ENCODE data around the gene PROX2. TPM values are rescaled to one million over a fixed set of nuclear protein-coding genes. Genes with fewer than 3 reads are reported as not detected.

PROX2 gene
- total RNA-seq, 1 donor from 2014 or later: 0.08 TPM

DNA sequence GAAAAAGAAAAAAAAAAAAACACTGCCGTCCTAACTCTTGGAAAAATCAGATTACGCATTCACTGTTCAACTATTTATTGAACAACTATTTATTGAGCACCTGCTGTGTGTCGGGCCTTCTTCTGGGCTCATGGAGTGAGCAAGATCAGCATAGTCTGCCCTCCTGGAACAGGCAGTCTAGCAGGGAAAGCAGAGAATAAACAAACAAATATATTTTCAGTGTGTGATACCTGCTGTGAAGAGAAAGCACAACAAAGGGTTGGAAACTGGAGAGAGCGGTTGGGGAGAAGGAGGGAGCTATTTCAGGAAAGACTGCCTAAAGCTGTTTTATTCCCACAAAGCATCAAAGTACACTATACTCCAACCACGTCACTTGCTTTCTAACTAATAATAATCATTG is 10.8 kb downstream of the PROX2 start:
- DNase-seq (ENCODE audit: low spot score): no peak
- no peak overlapping the region for H3K27ac Mint-ChIP-seq (ENCODE audit: unreplicated experiment)

DNA sequence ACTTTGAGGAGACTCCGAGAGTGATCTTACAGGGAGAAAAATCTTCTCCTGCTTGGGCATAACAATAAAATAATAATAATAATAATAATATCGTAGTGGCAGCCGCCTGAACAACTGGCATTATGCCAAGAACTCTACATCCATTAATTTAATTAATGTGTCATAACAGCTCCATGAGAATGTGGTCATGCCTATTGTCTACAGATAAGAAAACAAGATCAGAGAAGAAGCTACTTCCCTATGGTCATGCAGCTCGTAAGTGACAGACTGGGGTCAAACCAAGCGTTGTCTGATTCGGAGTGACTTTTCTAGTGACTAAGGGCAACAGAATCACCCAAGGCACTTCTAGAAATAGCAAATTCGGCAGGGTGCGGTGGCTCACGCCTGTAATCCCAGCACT is 11.7 kb downstream of the PROX2 start:
- no peak for DNase-seq (ENCODE audit: low spot score)
- peaks cover 11% of the 10 kb centered on the region for H3K4me1 Mint-ChIP-seq (ENCODE audit: unreplicated experiment)
- peaks cover 3% of the 10 kb centered on the region for H3K27me3 Mint-ChIP-seq (ENCODE audit: unreplicated experiment)
- no peaks in the 10 kb centered on the region for H3K36me3 Mint-ChIP-seq (ENCODE audit: low read depth, unreplicated experiment)
- no peak overlapping the region for H3K4me3 Mint-ChIP-seq (ENCODE audit: unreplicated experiment)
- TF ChIP-seq, protein P1, sequence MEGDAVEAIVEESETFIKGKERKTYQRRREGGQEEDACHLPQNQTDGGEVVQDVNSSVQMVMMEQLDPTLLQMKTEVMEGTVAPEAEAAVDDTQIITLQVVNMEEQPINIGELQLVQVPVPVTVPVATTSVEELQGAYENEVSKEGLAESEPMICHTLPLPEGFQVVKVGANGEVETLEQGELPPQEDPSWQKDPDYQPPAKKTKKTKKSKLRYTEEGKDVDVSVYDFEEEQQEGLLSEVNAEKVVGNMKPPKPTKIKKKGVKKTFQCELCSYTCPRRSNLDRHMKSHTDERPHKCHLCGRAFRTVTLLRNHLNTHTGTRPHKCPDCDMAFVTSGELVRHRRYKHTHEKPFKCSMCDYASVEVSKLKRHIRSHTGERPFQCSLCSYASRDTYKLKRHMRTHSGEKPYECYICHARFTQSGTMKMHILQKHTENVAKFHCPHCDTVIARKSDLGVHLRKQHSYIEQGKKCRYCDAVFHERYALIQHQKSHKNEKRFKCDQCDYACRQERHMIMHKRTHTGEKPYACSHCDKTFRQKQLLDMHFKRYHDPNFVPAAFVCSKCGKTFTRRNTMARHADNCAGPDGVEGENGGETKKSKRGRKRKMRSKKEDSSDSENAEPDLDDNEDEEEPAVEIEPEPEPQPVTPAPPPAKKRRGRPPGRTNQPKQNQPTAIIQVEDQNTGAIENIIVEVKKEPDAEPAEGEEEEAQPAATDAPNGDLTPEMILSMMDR (IDR thresholded peaks at IDR 0.05; ENCODE audit: unreplicated experiment): no peak
- no peak overlapping the region for H3K27ac Mint-ChIP-seq (ENCODE audit: unreplicated experiment)
- no peaks in the 10 kb centered on the region for H3K9me3 Mint-ChIP-seq (ENCODE audit: unreplicated experiment)

More for the DNA sequence above, 10.8 kb downstream of the PROX2 start:
- TF ChIP-seq, protein P1 (IDR thresholded peaks at IDR 0.05; ENCODE audit: unreplicated experiment): no peak
- H3K9me3 Mint-ChIP-seq (ENCODE audit: unreplicated experiment): no peaks in the 10 kb centered on the region
- peaks cover 3% of the 10 kb centered on the region for H3K27me3 Mint-ChIP-seq (ENCODE audit: unreplicated experiment)
- peaks cover 11% of the 10 kb centered on the region for H3K4me1 Mint-ChIP-seq (ENCODE audit: unreplicated experiment)
- H3K36me3 Mint-ChIP-seq (ENCODE audit: low read depth, unreplicated experiment): no peaks in the 10 kb centered on the region
- H3K4me3 Mint-ChIP-seq (ENCODE audit: unreplicated experiment): no peak overlapping the region

DNA sequence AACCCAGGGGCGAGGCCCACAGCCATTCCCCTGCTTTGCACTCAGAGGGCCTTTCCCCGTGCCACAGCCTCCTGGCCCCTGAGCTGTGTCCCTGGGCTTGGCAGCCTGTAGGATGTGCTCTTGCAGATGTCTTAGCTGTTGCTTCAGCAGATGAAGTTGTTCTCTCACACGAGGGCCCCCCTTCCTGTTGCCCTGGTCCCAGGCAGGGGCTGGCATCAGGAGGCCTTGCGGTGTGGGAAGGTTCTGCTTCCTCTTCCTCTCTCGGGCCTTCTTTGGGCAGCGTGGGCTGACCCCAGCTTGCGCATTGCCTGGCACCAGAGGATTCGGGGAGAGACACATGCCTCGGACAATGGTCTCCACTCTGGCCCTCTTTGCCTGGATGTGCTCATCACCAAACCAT is 12.7 kb downstream of the PROX2 start:
- no peak overlapping the region for H3K4me3 Mint-ChIP-seq (ENCODE audit: unreplicated experiment)
- TF ChIP-seq, protein P1 (IDR thresholded peaks at IDR 0.05; ENCODE audit: unreplicated experiment): no peak
- peaks cover 11% of the 10 kb centered on the region for H3K4me1 Mint-ChIP-seq (ENCODE audit: unreplicated experiment)
- H3K27ac Mint-ChIP-seq (ENCODE audit: unreplicated experiment): no peak overlapping the region
- peaks cover 3% of the 10 kb centered on the region for H3K27me3 Mint-ChIP-seq (ENCODE audit: unreplicated experiment)
- H3K36me3 Mint-ChIP-seq (ENCODE audit: low read depth, unreplicated experiment): no peaks in the 10 kb centered on the region
- DNase-seq (ENCODE audit: low spot score): no peak
- no peaks in the 10 kb centered on the region for H3K9me3 Mint-ChIP-seq (ENCODE audit: unreplicated experiment)

DNA sequence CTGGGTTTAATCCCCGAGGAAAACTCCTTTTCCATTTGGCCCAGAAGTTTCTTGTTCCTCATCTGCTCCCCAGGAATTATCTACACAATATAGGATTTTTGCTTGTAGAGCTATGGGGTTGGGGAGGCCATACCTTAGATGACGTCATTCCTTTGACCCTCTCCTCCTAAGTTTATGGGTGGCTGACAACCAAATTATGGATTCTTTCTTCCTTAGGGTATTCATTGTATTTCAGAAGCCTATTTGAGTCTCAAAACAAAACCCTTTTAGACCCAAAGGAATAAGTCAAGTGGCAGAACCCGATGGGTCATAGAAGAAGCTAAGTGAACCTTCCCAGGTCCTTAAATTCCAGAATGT is 14.2 kb downstream of the PROX2 start:
- peaks cover 11% of the 10 kb centered on the region for H3K4me1 Mint-ChIP-seq (ENCODE audit: unreplicated experiment)
- TF ChIP-seq, protein P1 (IDR thresholded peaks at IDR 0.05; ENCODE audit: unreplicated experiment): no peak
- H3K4me3 Mint-ChIP-seq (ENCODE audit: unreplicated experiment): no peak overlapping the region
- no peaks in the 10 kb centered on the region for H3K9me3 Mint-ChIP-seq (ENCODE audit: unreplicated experiment)
- H3K27me3 Mint-ChIP-seq (ENCODE audit: unreplicated experiment): peaks cover 3% of the 10 kb centered on the region
- no peak overlapping the region for H3K27ac Mint-ChIP-seq (ENCODE audit: unreplicated experiment)
- DNase-seq (ENCODE audit: low spot score): no peak
- no peaks in the 10 kb centered on the region for H3K36me3 Mint-ChIP-seq (ENCODE audit: low read depth, unreplicated experiment)

DNA sequence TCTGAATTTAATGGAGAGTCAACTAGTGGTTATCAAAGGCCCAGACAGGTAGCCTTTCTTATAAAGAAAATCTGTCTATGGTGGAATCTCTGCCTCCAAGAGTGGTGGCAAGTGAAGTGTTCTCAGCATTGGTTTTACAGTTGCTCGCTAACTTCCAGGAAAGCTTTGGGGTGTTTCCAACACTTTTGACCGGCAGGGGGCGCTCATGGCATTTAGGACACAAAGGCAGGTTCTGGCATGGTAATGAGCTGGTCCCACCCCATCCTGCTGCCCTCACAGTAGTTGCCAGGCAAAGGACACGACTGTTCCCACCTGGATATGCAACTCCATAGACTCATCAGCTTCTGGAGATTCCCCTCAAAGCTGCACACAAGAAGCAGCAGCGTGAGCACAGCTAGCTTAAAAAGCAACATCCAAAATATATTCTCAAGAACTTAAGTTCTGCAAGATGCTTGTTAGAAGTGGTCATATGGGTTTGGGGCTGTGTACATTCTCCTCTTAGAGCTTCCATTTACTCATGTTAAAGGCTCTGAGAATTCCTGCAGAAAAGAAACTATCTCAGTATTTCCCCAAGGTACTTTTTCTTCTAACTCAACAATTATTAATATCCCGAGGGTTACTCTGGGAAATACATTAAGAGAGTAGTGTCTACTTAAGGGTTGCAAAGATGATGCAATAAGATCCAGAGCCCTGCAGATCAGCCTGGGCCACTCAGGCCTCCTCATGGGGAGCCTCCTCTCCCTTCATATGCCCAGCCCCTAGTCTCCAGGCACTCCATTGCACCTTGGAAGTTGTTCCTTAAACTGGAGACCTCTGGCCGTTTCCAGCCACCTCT is 14.8 kb downstream of the PROX2 start:
- Mint-ChIP-seq H3K27ac (ENCODE audit: unreplicated experiment) (no peak overlapping the region), H3K4me1 (ENCODE audit: unreplicated experiment) (peaks cover 9% of the 10 kb centered on the region), H3K27me3 (ENCODE audit: unreplicated experiment) (peaks cover 2% of the 10 kb centered on the region), H3K9me3 (ENCODE audit: unreplicated experiment) (no peaks in the 10 kb centered on the region), H3K36me3 (ENCODE audit: low read depth, unreplicated experiment) (no peaks in the 10 kb centered on the region), H3K4me3 (ENCODE audit: unreplicated experiment) (no peak overlapping the region)
- DNase-seq (ENCODE audit: low spot score): peak; percentile 95
- TF ChIP-seq, protein P1 (IDR thresholded peaks at IDR 0.05; ENCODE audit: unreplicated experiment): peak; percentile 88

Measured in endothelial cell (in vitro differentiated cells).